Measurements from ENCODE around the gene MIPOL1.

MIPOL1 gene

DNA sequence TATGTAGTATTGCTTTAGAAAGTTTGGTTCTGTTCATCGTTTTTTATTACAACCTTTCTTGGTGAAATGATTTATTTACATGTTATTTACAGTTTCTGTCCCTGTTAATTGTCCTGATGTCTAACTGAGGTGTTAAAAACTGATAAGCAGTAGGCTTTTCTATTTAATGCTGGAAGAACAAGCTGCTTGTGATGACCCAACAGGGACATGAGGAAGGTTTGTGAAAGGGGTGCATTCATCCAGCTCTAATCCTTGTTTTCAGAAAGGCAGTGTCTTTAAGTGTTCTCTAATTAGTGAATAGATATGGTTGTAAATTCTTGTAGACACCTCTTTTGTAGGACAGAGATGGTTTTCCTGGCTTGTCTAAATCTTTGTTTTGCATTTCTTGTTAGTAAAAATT, 205.9 kb downstream of the MIPOL1 start:
- TF ChIP-seq POLR2A (IDR thresholded peaks at IDR 0.05; ENCODE audit: extremely low read depth, insufficient read length): no peak
- TF ChIP-seq, protein P1, sequence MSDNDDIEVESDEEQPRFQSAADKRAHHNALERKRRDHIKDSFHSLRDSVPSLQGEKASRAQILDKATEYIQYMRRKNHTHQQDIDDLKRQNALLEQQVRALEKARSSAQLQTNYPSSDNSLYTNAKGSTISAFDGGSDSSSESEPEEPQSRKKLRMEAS (IDR thresholded peaks at IDR 0.05; ENCODE audit: low read depth, low read length): no peak
- TF ChIP-seq, protein P2, sequence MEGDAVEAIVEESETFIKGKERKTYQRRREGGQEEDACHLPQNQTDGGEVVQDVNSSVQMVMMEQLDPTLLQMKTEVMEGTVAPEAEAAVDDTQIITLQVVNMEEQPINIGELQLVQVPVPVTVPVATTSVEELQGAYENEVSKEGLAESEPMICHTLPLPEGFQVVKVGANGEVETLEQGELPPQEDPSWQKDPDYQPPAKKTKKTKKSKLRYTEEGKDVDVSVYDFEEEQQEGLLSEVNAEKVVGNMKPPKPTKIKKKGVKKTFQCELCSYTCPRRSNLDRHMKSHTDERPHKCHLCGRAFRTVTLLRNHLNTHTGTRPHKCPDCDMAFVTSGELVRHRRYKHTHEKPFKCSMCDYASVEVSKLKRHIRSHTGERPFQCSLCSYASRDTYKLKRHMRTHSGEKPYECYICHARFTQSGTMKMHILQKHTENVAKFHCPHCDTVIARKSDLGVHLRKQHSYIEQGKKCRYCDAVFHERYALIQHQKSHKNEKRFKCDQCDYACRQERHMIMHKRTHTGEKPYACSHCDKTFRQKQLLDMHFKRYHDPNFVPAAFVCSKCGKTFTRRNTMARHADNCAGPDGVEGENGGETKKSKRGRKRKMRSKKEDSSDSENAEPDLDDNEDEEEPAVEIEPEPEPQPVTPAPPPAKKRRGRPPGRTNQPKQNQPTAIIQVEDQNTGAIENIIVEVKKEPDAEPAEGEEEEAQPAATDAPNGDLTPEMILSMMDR (IDR thresholded peaks at IDR 0.05; ENCODE audit: low read depth, low read length): no peak
- no peak for TF ChIP-seq MYC (IDR thresholded peaks at IDR 0.05; ENCODE audit: low read depth, low read length)
- H3K4me3 ChIP-seq (ENCODE audit: low read depth, low read length): no peak overlapping the region
- DNase-seq (ENCODE audit: low read depth): no peak

DNA sequence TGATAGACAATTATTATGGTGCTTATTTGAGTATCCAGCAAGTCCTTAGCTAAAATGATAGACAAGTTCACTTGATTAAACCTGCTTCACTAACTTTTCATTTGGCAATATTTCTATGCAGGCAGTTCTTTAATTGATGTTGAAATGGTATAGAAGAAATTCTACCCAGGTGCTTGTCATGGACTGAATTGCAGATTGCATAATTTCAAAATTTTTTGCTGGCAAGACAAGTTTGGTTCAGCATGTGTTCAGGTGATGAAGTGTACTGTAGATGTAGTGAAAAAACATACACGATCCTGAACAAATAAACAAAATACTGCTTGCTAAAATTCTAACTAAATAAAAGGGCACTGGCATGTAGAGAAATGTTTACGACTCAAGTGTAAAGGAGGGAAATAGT, 208.4 kb downstream of the MIPOL1 start:
- no peak overlapping the region for H3K4me3 ChIP-seq (ENCODE audit: low read depth, low read length)
- DNase-seq (ENCODE audit: low read depth): no peak
- no peak for TF ChIP-seq MYC (IDR thresholded peaks at IDR 0.05; ENCODE audit: low read depth, low read length)

DNA sequence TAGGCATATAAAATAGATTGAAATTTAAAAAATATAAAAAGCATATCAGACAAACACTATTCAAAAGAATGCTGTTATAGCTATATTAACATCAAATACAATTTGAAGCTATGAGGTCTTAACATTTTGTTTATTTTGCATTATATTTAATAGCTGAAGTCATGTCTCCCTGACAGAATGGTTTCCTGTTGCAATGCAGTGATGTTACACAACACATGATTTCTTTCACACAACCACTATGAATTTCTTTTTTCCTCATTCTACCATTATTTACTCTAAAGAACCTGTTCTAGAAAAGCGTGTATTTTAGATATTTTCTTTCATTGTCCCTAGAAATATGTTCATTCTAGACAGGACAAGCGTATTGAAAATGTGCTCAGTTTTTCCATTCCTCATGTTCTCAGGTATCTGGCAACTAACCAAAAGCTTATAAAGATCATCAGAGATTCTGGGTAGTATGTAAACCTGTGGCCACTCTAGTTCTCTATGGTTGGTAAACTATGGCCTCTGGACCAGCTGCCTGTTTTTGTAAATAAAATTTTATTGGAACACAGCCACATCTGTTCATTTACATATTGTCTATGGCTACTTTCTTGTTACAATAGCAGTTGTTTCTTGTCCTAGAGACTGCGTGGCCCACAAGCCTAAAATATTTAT, 213.5 kb downstream of the MIPOL1 start:
- TF ChIP-seq, protein P1 (IDR thresholded peaks at IDR 0.05; ENCODE audit: low read depth, low read length): no peak
- no peak for TF ChIP-seq MYC (IDR thresholded peaks at IDR 0.05; ENCODE audit: low read depth, low read length)
- TF ChIP-seq, protein P2 (IDR thresholded peaks at IDR 0.05; ENCODE audit: low read depth, low read length): no peak
- no peak for TF ChIP-seq POLR2A (IDR thresholded peaks at IDR 0.05; ENCODE audit: extremely low read depth, insufficient read length)
- no peak overlapping the region for H3K4me3 ChIP-seq (ENCODE audit: low read depth, low read length)
- DNase-seq (ENCODE audit: low read depth): no peak

DNA sequence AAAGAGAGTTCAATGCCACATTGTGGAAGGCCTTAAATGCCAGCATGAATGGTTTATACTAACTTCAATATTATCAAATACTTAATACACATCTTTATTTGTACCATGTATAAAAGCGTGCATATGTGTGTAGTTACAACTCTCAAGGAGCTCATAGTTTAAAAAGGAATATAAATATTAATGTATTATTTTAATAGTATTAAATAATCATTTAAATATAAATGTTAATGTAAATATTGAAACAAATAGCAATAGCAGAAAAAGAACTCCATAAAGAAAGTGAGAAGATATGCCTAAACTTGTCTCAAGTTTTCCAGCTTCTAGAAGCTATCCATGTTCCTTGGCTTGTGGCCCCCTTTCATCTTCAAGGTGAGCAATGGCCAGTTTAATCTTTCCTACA, 215.3 kb downstream of the MIPOL1 start:
- TF ChIP-seq, protein P1 (IDR thresholded peaks at IDR 0.05; ENCODE audit: low read depth, low read length): no peak
- TF ChIP-seq, protein P2 (IDR thresholded peaks at IDR 0.05; ENCODE audit: low read depth, low read length): no peak
- TF ChIP-seq MYC (IDR thresholded peaks at IDR 0.05; ENCODE audit: low read depth, low read length) (no peak), POLR2A (IDR thresholded peaks at IDR 0.05; ENCODE audit: extremely low read depth, insufficient read length) (no peak)
- DNase-seq (ENCODE audit: low read depth): no peak
- no peak overlapping the region for H3K4me3 ChIP-seq (ENCODE audit: low read depth, low read length)

DNA sequence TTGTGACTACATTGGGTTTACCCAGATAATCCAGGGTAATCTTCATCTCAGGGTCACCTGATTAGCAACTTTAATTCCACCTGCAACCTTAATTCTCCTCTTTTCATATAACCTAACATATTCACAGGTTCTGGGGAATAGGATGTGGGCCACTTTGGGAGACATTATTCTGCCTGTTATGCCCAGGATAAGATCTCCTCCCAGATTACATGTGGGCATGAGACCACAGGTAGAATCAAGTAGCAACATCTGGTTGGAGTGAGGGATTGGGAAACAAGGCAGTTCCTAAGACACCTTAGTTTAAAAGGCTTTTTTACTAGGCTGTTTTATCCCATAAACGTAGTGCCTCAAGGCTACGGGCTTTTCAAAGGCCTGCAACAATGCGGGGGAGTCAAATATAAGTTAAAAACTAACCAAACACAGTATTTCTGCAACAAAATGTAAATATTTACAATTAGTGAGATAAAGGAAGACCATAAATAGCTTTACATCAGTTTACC, 215.8 kb downstream of the MIPOL1 start:
- H3K4me3 ChIP-seq (ENCODE audit: low read depth, low read length): no peak overlapping the region
- no peak for TF ChIP-seq MYC (IDR thresholded peaks at IDR 0.05; ENCODE audit: low read depth, low read length)
- TF ChIP-seq, protein P1 (IDR thresholded peaks at IDR 0.05; ENCODE audit: low read depth, low read length): no peak
- no peak for TF ChIP-seq POLR2A (IDR thresholded peaks at IDR 0.05; ENCODE audit: extremely low read depth, insufficient read length)
- TF ChIP-seq, protein P2 (IDR thresholded peaks at IDR 0.05; ENCODE audit: low read depth, low read length): no peak
- DNase-seq (ENCODE audit: low read depth): no peak

DNA sequence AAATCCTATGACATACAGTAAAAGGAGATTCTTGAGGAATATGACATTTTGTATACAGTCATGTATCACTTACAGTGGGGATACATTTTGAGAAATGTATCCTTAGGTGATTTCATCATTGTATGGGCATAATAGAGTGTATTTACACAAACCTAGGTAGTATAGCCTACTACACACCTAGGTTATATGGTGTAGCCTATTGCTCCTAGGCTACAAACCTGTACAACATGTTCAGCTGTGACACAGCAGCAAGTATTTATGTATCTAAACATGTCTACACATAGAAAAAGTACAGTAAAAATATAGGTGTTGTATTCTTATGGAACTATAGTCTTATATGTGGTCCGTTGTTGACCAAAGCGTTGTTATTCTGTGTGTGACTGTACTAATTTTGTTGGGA, 218.5 kb downstream of the MIPOL1 start:
- DNase-seq (ENCODE audit: low read depth): no peak
- TF ChIP-seq, protein P1 (IDR thresholded peaks at IDR 0.05; ENCODE audit: low read depth, low read length): no peak
- no peak for TF ChIP-seq MYC (IDR thresholded peaks at IDR 0.05; ENCODE audit: low read depth, low read length)
- TF ChIP-seq, protein P2 (IDR thresholded peaks at IDR 0.05; ENCODE audit: low read depth, low read length): no peak
- no peak for TF ChIP-seq POLR2A (IDR thresholded peaks at IDR 0.05; ENCODE audit: extremely low read depth, insufficient read length)
- no peak overlapping the region for H3K4me3 ChIP-seq (ENCODE audit: low read depth, low read length)
